B cell (primary cell): ENCODE data around the gene C5orf15. TPM values are rescaled to one million over a fixed set of nuclear protein-coding genes. Genes with fewer than 3 reads are reported as not detected.

Source experiments
- ATAC-seq: fragments of 200-7000 bp; cut with Tn5 transposase; one replicate; pipeline ENCODE4 v1.10.0; 2021; ENCODE audit warnings: low read depth, mild to moderate bottlenecking, moderate number of reproducible peaks, moderate library complexity
- CTCF ChIA-PET: fragments of 350-600 bp; sonication (Branson Sonifier 250); formaldehyde crosslinking; loops from one replicate; lab custom pipeline; 2021; ENCODE audit warnings: antibody characterized with exemption, inconsistent platforms; lab: Charles Lee
- POLR2A ChIA-PET: fragments of 350-600 bp; sonication (Branson Sonifier 250); formaldehyde crosslinking; loops from one replicate; lab custom pipeline; 2021; ENCODE audit warnings: antibody characterized with exemption; lab: Charles Lee
- DNase-seq: peaks from one replicate; pipeline ENCODE4 v3.0.0; 2013
- H2AFZ ChIP-seq: 2 replicates; pipeline ENCODE4 v1.6.1; 2012; ENCODE audit warnings: mild to moderate bottlenecking, low read depth, low read length; ENCODE audit not compliant: insufficient read depth, poor library complexity, severe bottlenecking
- H3K27ac ChIP-seq, 2 donors: 1 replicate in 1 of 2; 2 replicates in 1 of 2; pipeline ENCODE4 v1.5.1; 2012 to 2013; ENCODE audit warnings: low read length in 2 of 2, mild to moderate bottlenecking in 2 of 2, moderate library complexity in 1 of 2
- H3K27me3 ChIP-seq, 4 experiments: fragments of 200-600 bp in 1 of 4; sonication (generic) in 1 of 4; replicated peaks in 1 of 4; 1 replicate in 2 of 4; 2 replicates in 2 of 4; pipeline versions ENCODE4 v1.6.1 to v1.7.0; 2013 to 2016; ENCODE audit warnings: low read length in 3 of 4, mild to moderate bottlenecking in 2 of 4, mixed read lengths in 1 of 4, moderate library complexity in 1 of 4; ENCODE audit not compliant: insufficient read depth in 4 of 4, control insufficient read depth in 3 of 4; ENCODE audit errors: control extremely low read depth in 1 of 4
- H3K36me3 ChIP-seq, 2 experiments: replicated peaks in 1 of 2; 1 replicate in 1 of 2; 2 replicates in 1 of 2; pipeline versions ENCODE4 v1.6.1 to v1.7.1; 2013; ENCODE audit warnings: low read length in 1 of 2; ENCODE audit not compliant: insufficient read depth in 2 of 2, control insufficient read depth in 1 of 2; ENCODE audit errors: control extremely low read depth in 1 of 2, extremely low read depth in 1 of 2
- H3K4me1 ChIP-seq, 2 donors: fragments of 200-600 bp in 1 of 2; sonication (generic) in 1 of 2; 1 replicate in 1 of 2; 2 replicates in 1 of 2; pipeline versions ENCODE4 v1.5.1 to v1.6.1; 2013 to 2017; ENCODE audit warnings: low read length in 2 of 2; ENCODE audit not compliant: control insufficient read depth in 2 of 2, insufficient read depth in 2 of 2
- H3K4me2 ChIP-seq: replicated peaks from 2 replicates; pipeline ENCODE3; 2012; ENCODE audit warnings: mild to moderate bottlenecking, low read depth, low read length; ENCODE audit not compliant: poor library complexity, severe bottlenecking
- H3K4me3 ChIP-seq, 5 experiments: fragments of 200-600 bp in 1 of 5; sonication (generic) in 1 of 5; 1 replicate in 3 of 5; 2 replicates in 2 of 5; pipeline versions ENCODE4 v1.5.1 to v1.7.0; 2011 to 2016; ENCODE audit warnings: low read length in 4 of 5, mild to moderate bottlenecking in 4 of 5, low read depth in 2 of 5, control low read depth in 1 of 5, moderate library complexity in 1 of 5; ENCODE audit not compliant: insufficient read depth in 1 of 5; ENCODE audit errors: control extremely low read depth in 1 of 5, extremely low read depth in 1 of 5
- H3K79me2 ChIP-seq: fragments of 200-600 bp; sonication (generic); one replicate; pipeline ENCODE4 v1.6.0; 2016; ENCODE audit warnings: low read length; ENCODE audit not compliant: control insufficient read depth, insufficient read depth
- H3K9ac ChIP-seq: fragments of 200-600 bp; sonication (generic); 2 replicates; pipeline ENCODE4 v1.6.1; 2017; ENCODE audit warnings: mild to moderate bottlenecking, low read length, moderate library complexity
- H3K9me3 ChIP-seq, 3 donors: one replicate each; pipeline versions ENCODE4 v1.6.1 to v1.7.1; 2013; ENCODE audit warnings: low read length in 2 of 3; ENCODE audit not compliant: control insufficient read depth in 2 of 3, insufficient read depth in 1 of 3; ENCODE audit errors: control extremely low read depth in 1 of 3
- H4K20me1 ChIP-seq: 2 replicates; pipeline ENCODE4 v1.6.0; 2012; ENCODE audit warnings: mild to moderate bottlenecking, low read length; ENCODE audit not compliant: insufficient read depth, control insufficient read depth, poor library complexity, severe bottlenecking
- H3K27ac Mint-ChIP-seq: one replicate; pipeline ENCODE4 v1.8.0; 2021; ENCODE audit warnings: mixed read lengths
- H3K27me3 Mint-ChIP-seq: one replicate; pipeline ENCODE4 v1.8.0; 2021; ENCODE audit warnings: mixed read lengths
- H3K4me1 Mint-ChIP-seq: one replicate; pipeline ENCODE4 v1.8.0; 2021; ENCODE audit warnings: mixed read lengths
- H3K4me3 Mint-ChIP-seq: one replicate; pipeline ENCODE4 v1.8.0; 2021; ENCODE audit warnings: mixed read lengths
- H3K9me3 Mint-ChIP-seq: one replicate; pipeline ENCODE4 v1.8.0; 2022; ENCODE audit warnings: mixed read lengths; ENCODE audit not compliant: insufficient read depth
- EZH2 ChIP-seq: IDR thresholded peaks from 2 replicates; pipeline ENCODE4 v1.6.1; 2012; ENCODE audit warnings: borderline replicate concordance, low read depth, mild to moderate bottlenecking, moderate library complexity, low read length; ENCODE audit not compliant: insufficient read depth, poor library complexity, severe bottlenecking
- WGBS: methylation state at CpG from one replicate; pipeline ENCODE4 v1.1.5; 2013; ENCODE audit warnings: missing lambda C conversion rate; ENCODE audit not compliant: insufficient coverage; 5-methylcytosine and 5-hydroxymethylcytosine counted together
- intact Hi-C: fragments of 100-400 bp; cut with micrococcal nuclease; formaldehyde crosslinking; loops from one replicate; pipeline ENCODE4 v1.10.0; 2022
- polyA plus RNA-seq: library from polyadenylated mRNA; depleted of rRNA; stranded (reverse); fragments of >200 nt; gene quantifications from 2 replicates; pipeline ENCODE4 v1.2.3, GENCODE V29; 2012
- total RNA-seq, 2 donors: library from RNA; stranded (reverse); fragments of 120-200 nt in 1 of 2; gene quantifications; 1 replicate in 1 of 2; 2 replicates in 1 of 2; pipeline versions ENCODE4 v1.2.3 to v1.2.4, GENCODE V29; 2013 to 2022
- TF ChIP-seq, protein P1 (sequence below): fragments of 200-600 bp; IDR thresholded peaks from one replicate; pipeline ENCODE4 v1.8.0; 2022; ENCODE audit warnings: antibody characterized with exemption, mild to moderate bottlenecking

Gene C5orf15
- total and polyA plus RNA-seq, 2 donors (not counting 1 experiment from before 2014, with no cell fraction given) = 22.7 to 28.2 TPM

DNA sequence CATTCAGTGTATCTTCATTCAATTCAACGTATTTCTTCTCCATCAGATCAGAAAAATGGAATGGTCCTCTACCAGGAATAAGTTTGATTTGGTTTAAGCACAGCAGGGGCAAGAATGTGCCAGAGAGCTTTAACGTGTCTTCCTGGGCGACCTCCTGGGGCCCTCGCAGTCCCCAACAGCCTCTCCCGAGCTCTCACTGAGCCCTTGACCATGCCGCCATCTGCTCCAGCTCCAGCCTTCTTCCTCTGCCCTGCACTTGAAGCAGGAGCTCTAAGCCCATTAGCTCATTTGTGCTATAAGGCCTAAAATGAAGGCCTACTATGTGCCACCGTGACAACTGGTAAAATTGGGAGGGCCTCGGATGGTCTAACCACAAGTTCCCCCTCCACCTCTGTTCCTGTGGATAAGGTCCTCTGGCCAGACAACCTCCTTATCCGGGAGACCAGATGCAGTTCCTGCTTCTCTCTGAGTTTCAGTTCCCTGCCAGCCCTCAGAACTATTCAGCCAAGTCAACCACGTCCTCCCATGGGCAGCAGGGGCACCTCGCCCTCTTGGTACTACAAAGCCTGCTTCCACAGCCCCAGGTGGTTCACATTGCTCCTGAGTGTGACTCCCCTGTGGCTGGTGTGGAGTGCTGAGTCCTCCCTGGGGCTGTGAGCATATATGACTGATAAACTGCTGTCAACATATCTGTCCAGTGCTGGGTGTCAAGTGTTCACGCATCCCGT lies 35.8 kb downstream of the C5orf15 start:
- intact Hi-C loops = loop anchor here (1.0 kb wide), 2 partner anchors 12 to 36 kb away; partner anchors contain the start of gene C5orf15
- DNase-seq (peak; percentile 89), ATAC-seq (peak; percentile 68)
- peaks cover 0 to 16% (median 0%) of the 10 kb centered on the region in 3 donors for H3K9me3 ChIP-seq
- ChIA-PET POLR2A (interaction anchor here (0.6 to 1.0 kb wide), 3 partner anchors 13 to 902 kb away, joined by 3 to 8 read pairs (median 3); no protein-coding TSS in a partner anchor), CTCF (interaction anchor here (0.7 to 2.5 kb wide), 5 partner anchors 11 to 509 kb away, joined by 3 to 6 read pairs (median 4); no protein-coding TSS in a partner anchor)
- Mint-ChIP-seq H3K9me3 (peaks cover 3% of the 10 kb centered on the region), H3K27me3 (no peaks in the 10 kb centered on the region), H3K27ac (peak overlapping the region; percentile 99), H3K4me1 (peaks cover 94% of the 10 kb centered on the region), H3K4me3 (peak overlapping the region; percentile 87)
- peak overlapping the region; percentile 93 to 99 for H3K27ac ChIP-seq
- peak overlapping the region; percentile 83 for H3K4me2 ChIP-seq
- H3K36me3 ChIP-seq = no peaks in the 10 kb centered on the region
- H3K4me1 ChIP-seq = peaks cover 99 to 100% of the 10 kb centered on the region in 2 donors
- H3K79me2 ChIP-seq = peaks cover 6% of the 10 kb centered on the region
- 13% methylated on average over 11 of the region's 13 CpGs for WGBS
- no peak overlapping the region for H2AFZ ChIP-seq
- H3K27me3 ChIP-seq = no peaks in the 10 kb centered on the region
- H3K9ac ChIP-seq = peak overlapping the region; percentile 56
- no peaks in the 10 kb centered on the region for H4K20me1 ChIP-seq
- peak overlapping the region in 3 of 5 experiments; percentile 7 to 54 (median 25) for H3K4me3 ChIP-seq
- TF ChIP-seq EZH2 = no peak
- TF ChIP-seq, protein P1, sequence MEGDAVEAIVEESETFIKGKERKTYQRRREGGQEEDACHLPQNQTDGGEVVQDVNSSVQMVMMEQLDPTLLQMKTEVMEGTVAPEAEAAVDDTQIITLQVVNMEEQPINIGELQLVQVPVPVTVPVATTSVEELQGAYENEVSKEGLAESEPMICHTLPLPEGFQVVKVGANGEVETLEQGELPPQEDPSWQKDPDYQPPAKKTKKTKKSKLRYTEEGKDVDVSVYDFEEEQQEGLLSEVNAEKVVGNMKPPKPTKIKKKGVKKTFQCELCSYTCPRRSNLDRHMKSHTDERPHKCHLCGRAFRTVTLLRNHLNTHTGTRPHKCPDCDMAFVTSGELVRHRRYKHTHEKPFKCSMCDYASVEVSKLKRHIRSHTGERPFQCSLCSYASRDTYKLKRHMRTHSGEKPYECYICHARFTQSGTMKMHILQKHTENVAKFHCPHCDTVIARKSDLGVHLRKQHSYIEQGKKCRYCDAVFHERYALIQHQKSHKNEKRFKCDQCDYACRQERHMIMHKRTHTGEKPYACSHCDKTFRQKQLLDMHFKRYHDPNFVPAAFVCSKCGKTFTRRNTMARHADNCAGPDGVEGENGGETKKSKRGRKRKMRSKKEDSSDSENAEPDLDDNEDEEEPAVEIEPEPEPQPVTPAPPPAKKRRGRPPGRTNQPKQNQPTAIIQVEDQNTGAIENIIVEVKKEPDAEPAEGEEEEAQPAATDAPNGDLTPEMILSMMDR = no peak

DNA sequence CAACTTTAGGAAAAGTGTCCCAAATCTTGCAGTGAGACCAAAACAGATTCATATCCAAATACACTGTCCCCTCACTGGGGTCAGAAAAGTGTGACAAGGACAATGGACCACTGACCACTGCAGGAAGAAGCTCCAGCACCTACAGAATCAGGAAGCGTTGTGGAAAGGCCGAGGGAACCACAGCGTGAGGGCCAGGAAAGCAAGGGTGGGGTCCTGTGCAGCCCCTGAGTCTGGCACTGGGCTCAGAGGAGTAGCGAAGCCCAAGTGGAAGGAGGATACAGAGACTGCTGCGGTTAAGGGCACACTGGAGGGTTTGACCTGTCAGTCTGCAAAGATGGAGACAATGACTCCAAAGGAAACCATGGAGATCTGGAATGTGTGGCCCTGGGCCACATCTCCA lies 36.9 kb downstream of the C5orf15 start:
- Mint-ChIP-seq H3K27me3 (no peaks in the 10 kb centered on the region), H3K27ac (peak overlapping the region; percentile 82), H3K4me3 (peak overlapping the region; percentile 69), H3K4me1 (peaks cover 93% of the 10 kb centered on the region), H3K9me3 (no peaks in the 10 kb centered on the region)
- H2AFZ ChIP-seq = no peak overlapping the region
- ChIA-PET POLR2A (interaction anchor here (1.0 kb wide), 1 partner anchor 827 kb away, joined by 8 read pairs; no protein-coding TSS in a partner anchor), CTCF (interaction anchor here (1.9 to 2.5 kb wide), 2 partner anchors 61 to 508 kb away, joined by 6 to 7 read pairs; no protein-coding TSS in a partner anchor)
- no peaks in the 10 kb centered on the region for H3K36me3 ChIP-seq
- no peak overlapping the region for H3K4me3 ChIP-seq
- ATAC-seq (no peak), DNase-seq (no peak)
- H3K9ac ChIP-seq = no peak overlapping the region
- H4K20me1 ChIP-seq = no peaks in the 10 kb centered on the region
- peak overlapping the region; percentile 83 for H3K4me2 ChIP-seq
- no peaks in the 10 kb centered on the region for H3K27me3 ChIP-seq
- TF ChIP-seq EZH2 = no peak
- TF ChIP-seq, protein P1 = no peak
- H3K4me1 ChIP-seq = peaks cover 96 to 98% of the 10 kb centered on the region in 2 donors
- H3K79me2 ChIP-seq = peaks cover 6% of the 10 kb centered on the region
- 93% methylated on average over 5 of the region's 5 CpGs for WGBS
- H3K9me3 ChIP-seq = peaks cover 0 to 13% (median 0%) of the 10 kb centered on the region in 3 donors
- H3K27ac ChIP-seq = peak overlapping the region; percentile 93 to 96
- intact Hi-C loops = no loop called here
